Measurements from ENCODE around the gene ZNF467. TPM values are rescaled to one million over a fixed set of nuclear protein-coding genes. Genes with fewer than 3 reads are reported as not detected.

Gene ZNF467
- total and polyA plus RNA-seq, 2 of the 8 experiments (the other 6 are each of a cell fraction or from before 2014, with no cell fraction given): 0.50 to 0.51 TPM

- TF ChIP-seq TEAD4 (IDR thresholded peaks at IDR 0.05; ENCODE audit: low read depth, low read length) (0 out of 2 replicates have a peak, but pooled peaks have one; percentile 1), FOSL1 (IDR thresholded peaks at IDR 0.05; ENCODE audit: insufficient read depth, low read depth, low read length) (no peak), NANOG (IDR thresholded peaks at IDR 0.05; ENCODE audit: insufficient read depth, low read depth, low read length, poor library complexity, severe bottlenecking) (no peak), GABPA (IDR thresholded peaks at IDR 0.05; ENCODE audit: borderline replicate concordance, insufficient read depth, low read length) (0 out of 2 replicates have a peak, but pooled peaks have one; percentile 48), SUZ12 (IDR thresholded peaks at IDR 0.05; ENCODE audit: low read length) (peak; percentile 99), CREB1 (IDR thresholded peaks at IDR 0.05) (no peak)
These were observed 7.8 kb downstream of the ZNF467 start (continued) for GRCh38 chr7:149765399-149766121.

Data from H1 (cell line).